ENCODE data around the gene OPCML. TPM values are rescaled to one million over a fixed set of nuclear protein-coding genes. Genes with fewer than 3 reads are reported as not detected.

OPCML gene
- total RNA-seq, 1 donor from 2014 or later = under 0.01 TPM

DNA sequence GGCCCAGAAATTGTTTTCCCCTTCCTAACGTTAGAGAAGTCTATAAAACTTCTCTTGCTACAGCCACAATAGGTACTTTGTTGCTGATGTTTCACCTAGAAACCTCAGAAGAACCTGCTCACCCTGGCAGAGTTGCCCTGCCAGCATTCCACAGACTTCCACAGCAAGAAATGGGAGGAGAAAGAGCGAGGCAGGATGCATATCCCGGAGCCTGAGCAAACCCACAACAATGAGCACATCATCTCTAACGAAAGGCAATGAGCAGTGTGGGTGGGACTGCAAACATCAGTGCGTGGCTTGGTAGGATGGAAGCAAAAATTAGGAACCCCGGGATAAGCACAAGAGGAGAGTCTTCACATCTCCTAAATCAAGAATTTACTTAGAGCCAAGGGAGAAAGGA is 892.3 kb downstream of the OPCML start:
- Histone ChIP-seq H3K27me3 (ENCODE audit: control insufficient read depth in 3 of 3, insufficient read depth in 3 of 3, low read length in 3 of 3) (peaks cover 0 to 2% (median 0%) of the 10 kb centered on the region in 3 donors), H3K9me3 (ENCODE audit: control insufficient read depth in 3 of 3, low read length in 3 of 3) (no peaks in the 10 kb centered on the region), H3K36me3 (ENCODE audit: control insufficient read depth in 3 of 3, insufficient read depth in 3 of 3, low read length in 3 of 3) (no peaks in the 10 kb centered on the region), H3K4me1 (ENCODE audit: control insufficient read depth in 3 of 3, insufficient read depth in 3 of 3, low read length in 3 of 3) (no peaks in the 10 kb centered on the region), H3K4me3 (ENCODE audit: low read length in 3 of 3) (no peak overlapping the region), H3K27ac (ENCODE audit: low read depth, low read length) (no peak overlapping the region), H3K9ac (ENCODE audit: low read depth in 1 of 3, low read length in 3 of 3) (no peak overlapping the region)

DNA sequence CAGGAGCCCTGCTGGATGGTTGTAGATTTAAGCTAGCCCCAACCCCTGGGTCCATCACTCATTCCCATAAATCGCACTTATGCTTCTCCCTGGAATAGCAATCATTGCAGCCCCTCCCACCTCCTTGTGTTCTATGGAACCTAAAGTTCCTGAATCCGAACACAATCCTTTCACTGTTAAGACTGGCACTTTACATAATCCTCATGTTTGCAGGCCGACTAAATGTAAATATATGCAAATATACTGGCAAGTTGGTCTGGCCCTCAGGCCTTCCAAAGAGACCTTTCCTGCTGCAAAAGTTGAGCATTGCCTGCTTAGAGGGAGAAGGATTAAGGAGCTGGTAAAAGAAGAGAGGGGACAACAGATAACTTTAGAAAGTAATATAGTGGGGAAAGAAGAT is 892.9 kb downstream of the OPCML start:
- Histone ChIP-seq H3K4me1 (ENCODE audit: control insufficient read depth in 3 of 3, insufficient read depth in 3 of 3, low read length in 3 of 3) (no peaks in the 10 kb centered on the region), H3K27me3 (ENCODE audit: control insufficient read depth in 3 of 3, insufficient read depth in 3 of 3, low read length in 3 of 3) (peaks cover 0 to 2% (median 0%) of the 10 kb centered on the region in 3 donors), H3K4me3 (ENCODE audit: low read length in 3 of 3) (no peak overlapping the region), H3K36me3 (ENCODE audit: control insufficient read depth in 3 of 3, insufficient read depth in 3 of 3, low read length in 3 of 3) (no peaks in the 10 kb centered on the region), H3K27ac (ENCODE audit: low read depth, low read length) (no peak overlapping the region), H3K9me3 (ENCODE audit: control insufficient read depth in 3 of 3, low read length in 3 of 3) (no peaks in the 10 kb centered on the region), H3K9ac (ENCODE audit: low read depth in 1 of 3, low read length in 3 of 3) (no peak overlapping the region)

DNA sequence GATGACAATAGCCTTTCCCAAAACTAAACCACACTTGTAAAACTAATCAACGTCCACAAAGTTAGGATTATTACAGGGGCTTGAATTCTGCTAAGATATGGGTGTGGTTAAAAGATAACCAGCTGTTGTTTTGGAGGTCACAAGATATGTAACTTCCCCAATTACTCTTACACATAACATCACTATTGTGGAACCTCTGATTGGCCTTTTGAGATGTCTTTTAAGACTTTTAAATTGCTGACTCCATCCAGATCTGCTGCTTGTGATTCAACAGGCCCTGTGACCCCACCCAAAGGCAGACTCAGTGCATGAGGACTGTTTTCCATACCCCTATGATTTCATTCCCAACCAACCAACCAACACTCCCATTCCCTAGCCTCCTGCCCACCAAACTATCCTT is 893.9 kb downstream of the OPCML start:
- no peak overlapping the region for H3K4me3 ChIP-seq (ENCODE audit: low read length in 3 of 3)
- no peaks in the 10 kb centered on the region for H3K36me3 ChIP-seq (ENCODE audit: control insufficient read depth in 3 of 3, insufficient read depth in 3 of 3, low read length in 3 of 3)
- no peak overlapping the region for H3K9ac ChIP-seq (ENCODE audit: low read depth in 1 of 3, low read length in 3 of 3)
- peaks cover 0 to 2% (median 0%) of the 10 kb centered on the region in 3 donors for H3K27me3 ChIP-seq (ENCODE audit: control insufficient read depth in 3 of 3, insufficient read depth in 3 of 3, low read length in 3 of 3)
- H3K4me1 ChIP-seq (ENCODE audit: control insufficient read depth in 3 of 3, insufficient read depth in 3 of 3, low read length in 3 of 3) = no peaks in the 10 kb centered on the region
- H3K9me3 ChIP-seq (ENCODE audit: control insufficient read depth in 3 of 3, low read length in 3 of 3) = no peaks in the 10 kb centered on the region
- H3K27ac ChIP-seq (ENCODE audit: low read depth, low read length) = no peak overlapping the region

- H3K4me3 ChIP-seq (ENCODE audit: low read length in 3 of 3) = no peak overlapping the region
- no peak overlapping the region for H3K9ac ChIP-seq (ENCODE audit: low read depth in 1 of 3, low read length in 3 of 3)
- H3K9me3 ChIP-seq (ENCODE audit: control insufficient read depth in 3 of 3, low read length in 3 of 3) = no peaks in the 10 kb centered on the region
- H3K36me3 ChIP-seq (ENCODE audit: control insufficient read depth in 3 of 3, insufficient read depth in 3 of 3, low read length in 3 of 3) = no peaks in the 10 kb centered on the region
- no peaks in the 10 kb centered on the region for H3K4me1 ChIP-seq (ENCODE audit: control insufficient read depth in 3 of 3, insufficient read depth in 3 of 3, low read length in 3 of 3)
- no peak overlapping the region for H3K27ac ChIP-seq (ENCODE audit: low read depth, low read length)
- H3K27me3 ChIP-seq (ENCODE audit: control insufficient read depth in 3 of 3, insufficient read depth in 3 of 3, low read length in 3 of 3) = no peaks in the 10 kb centered on the region
Measured at GRCh38 chr11:132636523-132636922, 895.8 kb downstream of the OPCML start.

GRCh38 chr11:132632641-132633124 is 899.6 kb downstream of the OPCML start:
- no peaks in the 10 kb centered on the region for H3K4me1 ChIP-seq (ENCODE audit: control insufficient read depth in 3 of 3, insufficient read depth in 3 of 3, low read length in 3 of 3)
- H3K9me3 ChIP-seq (ENCODE audit: control insufficient read depth in 3 of 3, low read length in 3 of 3) = no peaks in the 10 kb centered on the region
- no peak overlapping the region for H3K27ac ChIP-seq (ENCODE audit: low read depth, low read length)
- no peaks in the 10 kb centered on the region for H3K27me3 ChIP-seq (ENCODE audit: control insufficient read depth in 3 of 3, insufficient read depth in 3 of 3, low read length in 3 of 3)
- H3K9ac ChIP-seq (ENCODE audit: low read depth in 1 of 3, low read length in 3 of 3) = no peak overlapping the region
- no peak overlapping the region for H3K4me3 ChIP-seq (ENCODE audit: low read length in 3 of 3)
- H3K36me3 ChIP-seq (ENCODE audit: control insufficient read depth in 3 of 3, insufficient read depth in 3 of 3, low read length in 3 of 3) = no peaks in the 10 kb centered on the region

GRCh38 chr11:132631989-132632388 is 900.3 kb downstream of the OPCML start:
- Histone ChIP-seq H3K4me1 (ENCODE audit: control insufficient read depth in 3 of 3, insufficient read depth in 3 of 3, low read length in 3 of 3) (no peaks in the 10 kb centered on the region), H3K27me3 (ENCODE audit: control insufficient read depth in 3 of 3, insufficient read depth in 3 of 3, low read length in 3 of 3) (no peaks in the 10 kb centered on the region), H3K27ac (ENCODE audit: low read depth, low read length) (no peak overlapping the region), H3K9ac (ENCODE audit: low read depth in 1 of 3, low read length in 3 of 3) (no peak overlapping the region), H3K36me3 (ENCODE audit: control insufficient read depth in 3 of 3, insufficient read depth in 3 of 3, low read length in 3 of 3) (no peaks in the 10 kb centered on the region), H3K9me3 (ENCODE audit: control insufficient read depth in 3 of 3, low read length in 3 of 3) (no peaks in the 10 kb centered on the region), H3K4me3 (ENCODE audit: low read length in 3 of 3) (no peak overlapping the region)

GRCh38 chr11:132627981-132628380 is 904.3 kb downstream of the OPCML start:
- Histone ChIP-seq H3K27me3 (ENCODE audit: control insufficient read depth in 3 of 3, insufficient read depth in 3 of 3, low read length in 3 of 3) (no peaks in the 10 kb centered on the region), H3K4me1 (ENCODE audit: control insufficient read depth in 3 of 3, insufficient read depth in 3 of 3, low read length in 3 of 3) (no peaks in the 10 kb centered on the region)

DNA sequence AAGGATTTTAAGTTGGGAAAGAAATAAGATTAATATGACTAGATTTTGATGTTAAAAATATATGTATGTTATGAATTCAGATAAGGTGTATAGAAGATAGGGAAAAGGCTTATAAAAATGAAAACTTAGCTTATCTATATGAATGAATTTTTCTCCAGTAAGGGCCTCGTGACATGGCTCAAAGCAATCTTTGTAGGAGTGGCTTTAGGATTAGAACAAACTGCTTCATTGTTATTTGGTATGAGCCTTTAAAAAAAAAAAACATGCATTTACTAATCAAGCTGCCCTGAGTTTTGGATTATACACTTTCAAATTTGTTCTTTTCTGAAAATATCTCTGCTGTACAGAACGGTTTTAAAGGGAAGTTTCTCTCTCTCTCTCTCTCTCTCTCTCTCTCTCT is 905.9 kb downstream of the OPCML start:
- no peaks in the 10 kb centered on the region for H3K36me3 ChIP-seq (ENCODE audit: control insufficient read depth in 3 of 3, insufficient read depth in 3 of 3, low read length in 3 of 3)
- no peak overlapping the region for H3K27ac ChIP-seq (ENCODE audit: low read depth, low read length)
- H3K27me3 ChIP-seq (ENCODE audit: control insufficient read depth in 3 of 3, insufficient read depth in 3 of 3, low read length in 3 of 3) = no peaks in the 10 kb centered on the region
- H3K9ac ChIP-seq (ENCODE audit: low read depth in 1 of 3, low read length in 3 of 3) = no peak overlapping the region
- no peaks in the 10 kb centered on the region for H3K9me3 ChIP-seq (ENCODE audit: control insufficient read depth in 3 of 3, low read length in 3 of 3)
- no peaks in the 10 kb centered on the region for H3K4me1 ChIP-seq (ENCODE audit: control insufficient read depth in 3 of 3, insufficient read depth in 3 of 3, low read length in 3 of 3)
- H3K4me3 ChIP-seq (ENCODE audit: low read length in 3 of 3) = no peak overlapping the region

More at GRCh38 chr11:132627981-132628380, 904.3 kb downstream of the OPCML start:
- Histone ChIP-seq H3K9me3 (ENCODE audit: control insufficient read depth in 3 of 3, low read length in 3 of 3) (no peaks in the 10 kb centered on the region), H3K36me3 (ENCODE audit: control insufficient read depth in 3 of 3, insufficient read depth in 3 of 3, low read length in 3 of 3) (no peaks in the 10 kb centered on the region), H3K9ac (ENCODE audit: low read depth in 1 of 3, low read length in 3 of 3) (no peak overlapping the region), H3K4me3 (ENCODE audit: low read length in 3 of 3) (no peak overlapping the region), H3K27ac (ENCODE audit: low read depth, low read length) (no peak overlapping the region)

DNA sequence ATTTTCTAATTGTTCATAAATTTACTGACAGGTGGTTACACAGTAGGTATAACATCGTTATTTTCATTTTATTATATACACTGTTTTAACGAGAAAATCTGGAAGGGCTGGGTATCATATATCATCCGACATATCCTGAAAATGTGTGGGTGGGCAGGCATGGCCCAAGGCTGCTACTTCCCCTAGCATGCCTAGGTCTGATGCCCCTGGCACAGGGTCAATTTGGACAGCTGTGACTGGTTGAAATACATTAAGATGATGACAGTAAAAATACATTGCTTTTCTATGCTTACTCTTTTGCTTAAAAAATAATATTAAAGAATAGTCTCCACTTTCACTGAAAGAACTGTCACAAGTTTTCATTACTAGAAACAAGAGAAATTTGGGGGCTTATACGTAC is 908.8 kb downstream of the OPCML start:
- no peak overlapping the region for H3K27ac ChIP-seq (ENCODE audit: low read depth, low read length)
- no peaks in the 10 kb centered on the region for H3K27me3 ChIP-seq (ENCODE audit: control insufficient read depth in 3 of 3, insufficient read depth in 3 of 3, low read length in 3 of 3)
- no peaks in the 10 kb centered on the region for H3K36me3 ChIP-seq (ENCODE audit: control insufficient read depth in 3 of 3, insufficient read depth in 3 of 3, low read length in 3 of 3)
- H3K4me1 ChIP-seq (ENCODE audit: control insufficient read depth in 3 of 3, insufficient read depth in 3 of 3, low read length in 3 of 3) = no peaks in the 10 kb centered on the region
- no peak overlapping the region for H3K4me3 ChIP-seq (ENCODE audit: low read length in 3 of 3)
- H3K9ac ChIP-seq (ENCODE audit: low read depth in 1 of 3, low read length in 3 of 3) = no peak overlapping the region
- H3K9me3 ChIP-seq (ENCODE audit: control insufficient read depth in 3 of 3, low read length in 3 of 3) = no peaks in the 10 kb centered on the region

DNA sequence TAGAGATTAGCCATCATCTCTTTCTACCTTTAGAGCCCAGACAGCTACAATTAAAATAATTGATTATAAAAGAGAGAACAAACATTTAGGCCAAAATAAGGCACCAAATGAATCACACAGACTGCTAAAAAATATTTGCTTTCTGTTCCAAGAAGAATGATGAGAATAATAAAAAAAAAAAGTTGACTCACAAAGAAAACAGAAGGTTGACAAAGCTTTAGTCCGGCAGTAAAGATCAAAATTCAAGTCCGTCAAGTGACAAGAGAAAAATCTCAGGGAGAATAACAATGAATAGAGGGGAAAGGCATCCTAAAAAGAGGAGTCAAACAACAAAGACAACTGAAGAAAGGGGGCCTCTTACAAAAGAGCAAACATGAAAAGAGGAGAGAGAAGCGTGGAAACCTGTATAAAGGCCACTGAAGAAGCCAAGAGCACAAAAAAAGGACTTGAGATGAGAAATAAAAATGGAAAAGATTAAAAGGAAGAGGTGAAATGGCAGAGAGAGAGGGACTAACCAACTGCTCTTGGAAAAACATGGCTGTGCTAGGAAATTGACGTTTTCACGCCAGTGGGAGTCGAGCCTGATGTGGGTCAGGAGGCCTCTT is 910.2 kb downstream of the OPCML start:
- H3K4me1 ChIP-seq (ENCODE audit: control insufficient read depth in 3 of 3, insufficient read depth in 3 of 3, low read length in 3 of 3) = no peaks in the 10 kb centered on the region
- no peaks in the 10 kb centered on the region for H3K9me3 ChIP-seq (ENCODE audit: control insufficient read depth in 3 of 3, low read length in 3 of 3)
- H3K27me3 ChIP-seq (ENCODE audit: control insufficient read depth in 3 of 3, insufficient read depth in 3 of 3, low read length in 3 of 3) = no peaks in the 10 kb centered on the region

More for the DNA sequence above, 910.2 kb downstream of the OPCML start:
- Histone ChIP-seq H3K36me3 (ENCODE audit: control insufficient read depth in 3 of 3, insufficient read depth in 3 of 3, low read length in 3 of 3) (no peaks in the 10 kb centered on the region), H3K9ac (ENCODE audit: low read depth in 1 of 3, low read length in 3 of 3) (no peak overlapping the region), H3K4me3 (ENCODE audit: low read length in 3 of 3) (no peak overlapping the region), H3K27ac (ENCODE audit: low read depth, low read length) (no peak overlapping the region)

All from skeletal muscle tissue (tissue), 4 donors.